Central memory CD4-positive, alpha-beta T cell (primary cell): ENCODE data around the gene BOD1L1.

Source experiments
- DNase-seq: peaks from one replicate; pipeline ENCODE4 v3.0.0; 2022

Gene BOD1L1

DNA sequence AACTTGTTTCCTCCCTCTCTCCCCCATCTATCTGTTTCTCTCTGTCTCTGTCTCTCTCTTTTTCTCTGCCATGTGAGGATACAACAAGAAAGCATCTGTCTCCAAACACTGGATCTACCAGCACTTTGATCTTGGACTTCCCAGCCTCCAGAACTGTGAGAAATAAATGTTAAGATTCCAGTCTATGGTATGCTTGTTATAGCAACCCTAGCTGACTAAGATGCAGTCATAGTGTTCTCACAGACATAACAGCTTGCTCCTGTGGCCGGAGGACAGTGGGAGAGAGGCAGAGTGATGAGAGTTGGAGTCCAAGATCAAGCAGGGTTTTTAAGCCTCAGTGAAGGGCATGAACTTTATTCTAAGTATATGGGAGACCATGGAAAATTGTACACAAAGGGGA lies 74.4 kb downstream of the BOD1L1 start:
- no peak for DNase-seq

- peak; percentile 68 for DNase-seq
Observed at GRCh38 chr4:13548984-13549546, 78.5 kb downstream of the BOD1L1 start.

DNA sequence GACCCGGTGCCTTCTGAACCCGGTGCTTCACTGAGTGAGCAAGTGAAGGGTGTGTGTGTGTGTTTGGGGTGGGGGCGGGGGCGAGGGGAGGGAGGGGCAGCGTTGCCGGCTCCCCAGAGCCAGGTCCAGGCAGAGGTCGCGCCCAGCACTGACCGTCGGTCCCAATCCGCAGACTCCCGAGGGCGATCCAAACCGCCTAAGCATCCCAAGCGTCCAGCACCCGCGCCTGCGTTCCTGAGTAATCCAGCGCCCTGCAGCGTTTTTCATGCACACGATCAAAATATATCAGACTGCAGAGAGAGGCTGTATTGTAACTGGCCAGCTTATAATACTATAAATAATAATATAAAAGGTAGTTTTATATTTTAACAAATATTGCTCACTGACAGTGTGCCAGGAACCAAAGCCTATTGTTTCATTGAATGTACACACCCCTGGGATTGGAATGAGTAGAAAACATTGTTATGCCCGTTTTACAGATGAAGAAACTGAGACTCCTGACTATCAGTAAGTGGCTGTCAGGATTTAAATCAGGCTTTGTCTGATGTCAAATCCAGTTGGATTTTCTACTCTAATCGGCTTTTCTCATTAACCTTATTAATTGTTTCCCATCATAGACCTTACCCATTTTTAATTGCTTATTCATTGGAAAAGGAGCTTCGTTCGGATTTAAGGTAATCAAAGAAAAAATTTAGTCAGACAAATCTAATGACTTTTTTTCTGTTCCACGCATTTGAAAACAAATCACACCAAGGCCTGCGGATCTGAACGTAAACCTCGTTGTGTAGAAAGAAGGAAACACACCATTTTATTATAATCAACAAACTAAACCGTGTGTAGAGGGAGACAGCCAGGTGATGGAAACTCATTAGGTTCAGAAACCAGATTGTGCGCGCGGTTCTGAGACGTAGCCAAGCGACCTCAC lies 79.2 kb downstream of the BOD1L1 start:
- no peak for DNase-seq

GRCh38 chr4:13547485-13548041 lies 80.0 kb downstream of the BOD1L1 start:
- DNase-seq, result no peak

DNA sequence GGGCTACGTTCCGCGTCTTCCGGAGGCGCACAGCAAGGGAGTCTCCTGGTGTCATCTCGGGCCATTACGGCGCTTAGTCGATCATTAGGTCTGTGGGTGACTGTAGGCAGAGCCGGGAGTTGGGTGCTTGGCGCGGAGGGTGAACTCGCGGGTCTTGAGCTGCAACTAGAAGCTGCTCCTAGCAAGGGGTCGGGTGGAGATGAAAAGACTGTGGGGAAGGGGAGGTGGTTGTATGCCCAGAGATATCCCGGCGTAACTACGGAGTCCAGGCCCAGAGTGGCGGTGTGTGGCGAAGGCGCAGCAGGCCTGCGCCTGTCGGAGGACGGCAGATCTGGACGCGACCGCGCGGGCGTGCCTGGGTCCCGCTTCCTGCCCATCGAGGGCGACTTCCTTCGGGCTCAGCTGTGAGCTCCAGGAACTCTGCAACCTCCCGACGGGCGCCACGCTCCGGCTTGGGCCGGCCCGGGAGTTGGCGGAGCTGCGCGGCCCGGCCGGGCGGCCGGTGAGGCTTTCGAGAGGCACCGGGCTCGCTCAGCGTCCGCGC lies 80.5 kb downstream of the BOD1L1 start:
- no peak for DNase-seq

- no peak for DNase-seq
Observed at GRCh38 chr4:13546142-13546940, 81.2 kb downstream of the BOD1L1 start.

DNA sequence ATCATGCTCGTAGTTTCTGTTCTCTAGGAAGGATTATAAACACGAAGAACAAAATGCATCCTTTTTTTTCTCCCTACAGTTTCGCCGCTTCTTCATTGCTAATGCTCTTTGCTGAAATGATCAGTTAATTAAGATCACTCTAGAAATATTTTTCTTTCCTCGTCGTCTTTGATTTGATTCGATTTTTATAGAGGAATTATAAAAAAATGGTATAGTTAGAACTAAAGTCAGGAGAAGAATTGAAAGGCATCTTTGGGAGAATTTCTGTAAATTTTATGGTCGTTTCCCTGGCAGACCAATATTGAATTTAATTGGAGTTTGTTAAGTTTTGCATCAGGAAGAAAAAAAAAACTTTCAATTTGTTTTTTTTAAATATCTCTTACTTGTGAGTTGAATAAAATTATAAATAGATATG lies 82.1 kb downstream of the BOD1L1 start:
- DNase-seq, result no peak

GRCh38 chr4:13544606-13545393 lies 82.7 kb downstream of the BOD1L1 start:
- no peak for DNase-seq

- DNase-seq, result no peak
Observed at GRCh38 chr4:13543839-13544605, 83.5 kb downstream of the BOD1L1 start, which contains the start of gene NKX3-2. NKX3-2 (minus strand) TSS chr4:13544508; CDS start chr4:13544414, 94 bp downstream.

- DNase-seq, result no peak
Observed at GRCh38 chr4:13543032-13543838, 84.3 kb downstream of the BOD1L1 start.

- DNase-seq, result no peak
Observed at GRCh38 chr4:13542577-13543031, 84.9 kb downstream of the BOD1L1 start.

GRCh38 chr4:13541720-13542576 lies 85.6 kb downstream of the BOD1L1 start:
- DNase-seq, result no peak

- DNase-seq, result no peak
Observed at GRCh38 chr4:13541176-13541604, 86.3 kb downstream of the BOD1L1 start.

DNA sequence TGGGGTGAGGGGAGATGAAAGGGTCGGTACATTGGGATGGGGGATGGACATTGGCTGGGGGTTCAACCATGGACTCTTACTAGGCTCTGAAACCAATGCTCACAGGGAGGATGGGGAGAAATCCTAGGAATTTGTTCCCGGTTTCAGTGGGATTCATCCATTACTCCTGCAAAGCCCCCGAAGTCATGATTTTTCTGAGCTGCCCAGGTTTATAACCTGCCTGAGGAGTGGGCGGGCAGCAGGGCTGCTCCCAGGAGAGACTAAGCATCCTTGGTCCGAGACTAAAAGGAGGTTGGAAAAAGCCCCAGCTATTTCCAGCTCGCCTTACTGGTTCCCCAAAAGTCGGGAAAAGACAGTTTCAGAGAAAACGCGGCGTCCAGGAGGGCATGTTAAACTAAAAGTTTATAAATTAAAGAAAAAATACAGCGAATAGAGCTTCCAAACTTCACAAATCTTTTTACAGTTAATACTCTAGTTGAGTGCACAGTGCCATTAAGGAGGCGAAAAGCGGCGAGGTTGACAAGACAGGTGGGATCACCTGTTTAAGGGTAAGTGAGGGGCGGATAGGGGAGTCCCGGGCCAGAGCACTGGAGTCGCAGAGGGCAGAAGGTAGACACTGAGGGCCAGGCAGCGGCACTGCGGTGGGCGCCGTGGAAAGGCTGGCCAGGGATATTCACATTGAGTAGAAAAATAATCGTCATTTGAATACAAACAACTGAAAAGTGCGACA lies 86.9 kb downstream of the BOD1L1 start:
- no peak for DNase-seq

DNA sequence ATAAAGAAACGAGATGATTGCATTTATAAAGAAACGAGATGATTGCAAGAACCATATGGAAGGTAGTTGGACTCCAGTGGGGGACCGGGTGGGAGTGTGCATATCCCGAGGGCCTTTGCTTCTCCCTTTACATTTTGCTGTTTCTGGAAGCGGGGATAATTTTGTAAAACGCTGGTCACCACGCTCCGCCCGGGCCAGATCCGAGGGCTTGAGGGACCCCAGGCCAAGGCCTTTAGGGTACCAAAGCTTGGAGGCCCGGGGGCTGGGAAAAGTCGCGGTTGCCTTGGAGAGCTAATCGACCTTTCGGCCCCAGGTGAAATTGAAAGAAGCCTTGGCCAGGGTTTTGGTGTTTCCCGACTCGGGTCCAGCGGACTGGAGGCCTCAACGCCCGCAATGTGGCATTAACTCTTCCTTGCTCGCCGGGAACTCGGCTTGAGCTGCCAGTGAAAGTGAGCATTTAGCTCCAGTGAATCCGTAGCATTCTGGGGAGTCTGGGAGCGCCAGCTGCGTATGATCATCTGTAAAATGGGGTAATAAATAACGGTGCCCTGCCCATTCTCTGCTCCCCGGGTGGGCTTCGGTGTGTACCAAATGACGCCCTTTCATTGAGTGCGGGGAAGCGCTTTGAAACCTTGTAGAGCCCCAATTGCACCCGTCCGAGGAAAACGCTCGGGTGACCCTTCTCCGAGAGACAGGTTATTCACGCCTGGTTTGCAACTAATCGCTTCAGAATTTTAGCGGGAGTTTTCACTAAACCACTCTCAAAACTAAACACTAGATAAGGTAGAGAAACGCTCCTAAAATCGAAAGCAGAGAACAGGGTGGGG lies 87.7 kb downstream of the BOD1L1 start:
- no peak for DNase-seq

DNA sequence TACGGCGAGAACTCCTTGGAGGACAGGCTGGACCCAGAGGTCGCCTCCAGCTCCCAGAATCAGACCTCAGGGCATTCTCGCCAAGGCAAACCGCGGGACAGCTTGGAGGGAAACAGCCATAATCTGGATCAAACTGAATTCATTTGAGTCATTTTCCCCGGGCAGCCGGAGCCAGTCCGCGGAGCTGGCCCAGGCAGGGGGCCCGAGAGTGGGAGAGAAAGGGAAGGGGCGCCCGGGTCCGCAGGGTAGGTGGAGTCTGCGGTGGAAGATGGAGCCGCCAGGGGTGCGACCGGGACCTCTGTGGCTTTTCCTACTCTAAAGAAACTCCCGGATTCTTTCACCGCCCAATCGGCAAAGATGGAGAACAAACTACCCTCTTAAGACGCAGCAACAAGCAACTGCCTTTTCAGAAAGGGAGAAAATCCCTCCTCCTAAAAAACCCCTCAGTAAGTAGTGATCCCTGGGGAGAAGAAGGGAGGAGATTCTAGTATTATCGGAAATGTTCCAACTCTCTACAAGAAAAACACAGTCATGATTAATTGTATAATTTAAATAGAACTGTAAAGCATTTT lies 88.4 kb downstream of the BOD1L1 start:
- DNase-seq, result no peak

DNA sequence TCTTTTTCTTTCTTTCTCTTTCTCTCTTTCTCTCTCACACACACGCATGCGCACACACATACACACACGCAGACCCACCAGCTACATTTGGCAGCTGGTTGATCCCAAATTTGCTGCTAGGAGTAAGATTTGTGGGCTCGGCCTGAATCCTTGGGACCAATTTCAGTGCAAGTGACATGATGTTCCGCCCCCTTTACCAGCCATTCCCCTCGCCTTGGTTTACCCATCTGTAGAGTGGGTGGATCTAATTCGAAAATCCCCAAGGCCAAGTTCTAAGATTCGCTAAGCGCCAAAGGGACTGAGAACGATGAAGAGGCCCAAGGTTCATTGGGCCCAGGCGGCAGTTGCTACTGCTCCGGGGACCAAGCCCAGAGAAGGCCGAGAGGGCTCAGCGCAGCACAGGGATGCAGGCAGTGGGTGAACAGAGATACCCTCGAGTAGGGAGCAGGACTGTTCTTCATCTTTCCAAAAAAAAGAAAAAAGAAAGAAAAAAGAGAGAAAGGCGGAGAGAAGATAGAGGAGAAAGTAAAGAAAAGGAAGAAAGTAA lies 89.0 kb downstream of the BOD1L1 start:
- DNase-seq, result no peak
